GM20000 (cell line): Measurements from ENCODE around the gene VIPAS39.

Experiments
- DNase-seq: peaks from one replicate; pipeline ENCODE4 v3.0.0; 2012; ENCODE audit warnings: low spot score
- CTCF ChIP-seq: IDR thresholded peaks from 2 replicates; pipeline ENCODE4 v1.5.1; 2012; ENCODE audit warnings: mild to moderate bottlenecking, control low read depth; ENCODE audit errors: extremely low read depth, missing control alignments

Gene VIPAS39

GRCh38 chr14:77482422-77482821 lies 25.0 kb upstream of the VIPAS39 start:
- no peak for DNase-seq
- no peak for TF ChIP-seq CTCF

- DNase-seq: peak; percentile 78
- TF ChIP-seq CTCF: no peak
Measured at GRCh38 chr14:77478796-77479195, 21.4 kb upstream of the VIPAS39 start.

GRCh38 chr14:77478029-77478428 lies 20.6 kb upstream of the VIPAS39 start:
- no peak for TF ChIP-seq CTCF

GRCh38 chr14:77475432-77476115 lies 18.2 kb upstream of the VIPAS39 start:
- TF ChIP-seq CTCF: no peak
- DNase-seq: no peak

More at GRCh38 chr14:77478029-77478428, 20.6 kb upstream of the VIPAS39 start:
- no peak for DNase-seq

- no peak for DNase-seq
- no peak for TF ChIP-seq CTCF
Measured at GRCh38 chr14:77474479-77475177, 17.2 kb upstream of the VIPAS39 start.

GRCh38 chr14:77473921-77474320 lies 16.5 kb upstream of the VIPAS39 start:
- TF ChIP-seq CTCF: no peak
- no peak for DNase-seq

- DNase-seq: no peak
- TF ChIP-seq CTCF: no peak
Measured at GRCh38 chr14:77470224-77470870, 12.9 kb upstream of the VIPAS39 start.
